Stimulated activated CD8-positive, alpha-beta memory T cell treated with anti-CD3 and anti-CD28 coated beads, Interleukin-15, amount 100 ng/mL, for 48 hours (primary cell): ENCODE results near the gene KCNH8.
A peak's percentile ranks its signal among the peaks of the same experiment; 100 is the strongest.
"Not testable (repeated sequence)": the region's sequence is repeated elsewhere in the genome, so short reads cannot be mapped to it uniquely, and the experiment has no call there.

ENCODE experiments used
- DNase-seq, 2 donors: peaks; one replicate each; pipeline ENCODE4 v3.0.0-alpha.2; 2020; ENCODE audit warnings: low read depth in 2 of 2

The KCNH8 gene

GRCh38 chr3:19147905-19148767, at the start of gene KCNH8:
Gene KCNH8, plus strand, starts transcription at chr3:19148510. Its CDS starts 210 bp downstream, at chr3:19148720.
- DNase-seq, result no peak

- DNase-seq, result not testable (repeated sequence)
Measured at GRCh38 chr3:19102654-19103290, 45.5 kb upstream of the KCNH8 start.

GRCh38 chr3:19103510-19103909, 44.8 kb upstream of the KCNH8 start:
- DNase-seq, result no peak

DNA sequence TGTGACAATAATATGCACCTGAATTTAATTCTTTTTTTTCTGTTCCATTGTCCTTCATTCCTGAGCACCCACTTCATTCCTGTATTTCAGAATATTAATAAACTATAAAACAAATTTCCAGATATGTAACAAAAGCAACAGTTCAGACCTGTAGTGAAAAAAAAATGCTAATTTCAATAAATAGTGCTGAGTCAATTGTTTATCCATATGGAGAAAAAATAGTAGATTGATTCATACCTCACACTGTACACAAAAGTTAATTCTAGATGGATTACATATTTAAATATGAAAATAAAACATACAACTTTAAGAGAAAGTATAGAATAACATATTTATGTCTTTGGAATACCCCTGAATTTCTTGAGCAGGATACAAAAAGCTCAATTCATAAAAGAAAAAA, 43.9 kb upstream of the KCNH8 start:
- DNase-seq, result no peak

- no peak for DNase-seq
Measured at GRCh38 chr3:19105826-19106225, 42.5 kb upstream of the KCNH8 start.

DNA sequence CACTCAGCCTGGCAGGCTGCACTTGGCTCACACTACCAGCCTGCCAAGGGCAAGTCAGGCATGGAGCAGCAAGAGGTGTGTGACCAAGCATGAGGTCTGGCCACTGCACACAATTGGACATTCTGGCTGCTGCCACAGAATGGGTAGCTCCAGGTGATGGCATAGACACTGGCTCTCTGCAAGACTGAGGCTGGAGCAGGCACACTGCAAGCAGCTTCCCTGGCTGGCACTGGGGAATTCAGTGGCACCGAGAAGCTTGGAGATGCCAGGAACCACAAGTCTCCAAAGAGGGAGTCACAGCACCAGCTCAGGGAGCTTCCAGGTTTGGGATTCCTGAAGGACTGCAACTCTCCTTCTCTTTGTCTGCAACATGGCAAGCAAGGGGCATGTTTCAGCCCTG, 42.0 kb upstream of the KCNH8 start:
- no peak for DNase-seq

- no peak for DNase-seq
Measured at GRCh38 chr3:19107719-19108118, 40.6 kb upstream of the KCNH8 start.

DNA sequence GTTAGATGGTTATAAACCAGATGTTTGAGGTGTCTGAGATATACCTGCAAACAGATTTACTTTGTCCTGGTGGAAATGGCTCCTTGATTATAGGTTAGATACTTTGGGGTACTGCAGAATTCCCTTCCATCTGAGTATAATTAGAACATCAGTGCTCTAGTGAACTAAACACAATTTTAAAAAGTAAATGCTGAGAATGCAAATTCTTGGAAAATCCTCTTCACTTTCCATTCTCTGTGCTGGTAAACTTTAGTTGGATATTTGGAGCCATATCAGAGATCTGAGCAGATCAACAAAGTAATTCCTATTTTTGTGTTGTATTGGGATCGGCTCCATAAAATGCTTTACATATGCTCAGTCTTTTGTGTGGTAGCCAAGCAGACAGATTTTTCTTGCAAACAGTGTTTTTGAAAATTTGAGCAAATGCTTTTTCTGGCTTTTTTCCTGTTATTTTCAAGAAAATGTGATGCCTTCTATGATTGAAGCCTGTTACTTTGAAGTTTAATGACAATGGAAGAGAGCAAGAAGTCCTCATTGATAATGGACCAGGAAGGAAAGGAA, 37.9 kb upstream of the KCNH8 start:
- DNase-seq, result no peak

DNA sequence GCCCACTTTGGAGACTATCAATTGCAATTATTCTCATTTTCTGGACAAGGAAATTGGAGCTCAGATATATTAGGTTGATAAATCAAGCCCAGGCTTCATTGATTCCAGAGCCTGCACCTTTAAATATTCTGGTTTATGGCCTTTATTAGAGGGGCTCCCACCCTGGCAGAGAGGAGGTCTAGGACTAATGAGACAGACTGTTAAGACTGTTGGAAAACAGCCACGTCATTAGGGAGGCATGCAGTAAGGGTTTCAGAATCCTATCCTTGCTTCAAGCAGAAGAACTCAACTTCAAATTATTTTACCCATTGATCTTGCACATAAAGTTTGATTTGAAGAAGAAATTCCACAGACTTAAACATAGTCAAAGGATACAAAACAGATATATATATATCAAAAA, 33.8 kb upstream of the KCNH8 start:
- no peak for DNase-seq

- DNase-seq, result no peak
Measured at GRCh38 chr3:19116239-19116638, 32.1 kb upstream of the KCNH8 start.

- DNase-seq, result no peak
Measured at GRCh38 chr3:19124752-19125151, 23.6 kb upstream of the KCNH8 start.

GRCh38 chr3:19139863-19140262, 8.4 kb upstream of the KCNH8 start:
- no peak for DNase-seq

DNA sequence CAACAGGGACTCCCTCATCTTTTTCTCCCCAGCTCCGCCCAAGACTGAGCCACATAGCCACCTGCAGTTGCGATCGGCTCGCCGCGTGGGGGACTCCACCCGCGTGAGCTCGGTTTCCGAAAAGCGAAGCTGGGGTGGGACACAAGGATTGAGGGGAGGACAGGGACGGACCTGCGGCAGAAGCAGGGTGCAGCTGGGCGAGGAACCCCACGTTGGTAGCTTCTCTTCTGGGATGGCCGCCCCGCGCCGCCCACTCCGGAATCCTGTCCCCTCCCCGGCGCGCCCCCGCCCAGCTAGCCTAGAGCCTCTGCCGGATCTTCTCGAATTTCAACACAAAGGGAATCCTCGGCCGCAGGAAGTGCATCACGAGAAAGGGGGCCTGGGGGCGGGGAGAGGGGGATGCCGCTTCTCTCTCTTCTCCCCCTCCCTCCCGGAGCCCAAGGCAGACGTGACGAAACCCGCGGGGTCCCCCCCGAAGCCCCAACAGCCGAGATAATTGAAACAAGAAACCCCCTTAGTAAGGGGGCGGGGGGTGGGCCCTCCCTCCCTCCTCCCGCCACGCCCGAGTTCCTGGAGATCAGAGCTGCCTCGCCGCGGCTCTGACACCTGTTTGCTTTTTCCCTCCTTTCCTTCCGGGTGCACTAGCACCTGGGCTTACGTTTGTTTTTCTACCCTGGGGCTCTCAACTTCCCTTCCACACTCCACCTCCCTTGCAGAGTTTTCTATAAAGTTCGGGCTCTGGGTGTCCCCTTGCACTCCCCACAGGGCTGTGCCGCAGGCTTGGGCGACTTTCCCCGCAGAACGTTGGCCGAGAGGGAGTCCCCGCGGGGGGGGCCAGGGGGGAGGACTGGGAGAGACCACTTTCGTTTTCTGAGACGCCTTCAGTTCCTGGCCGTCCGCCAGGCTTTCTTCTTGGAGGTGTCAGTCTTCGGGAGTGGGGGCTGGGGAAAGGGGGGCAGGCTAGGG, 1.3 kb upstream of the KCNH8 start:
- peak; percentile 33 to 34 for DNase-seq

GRCh38 chr3:19148768-19149091, 420 bp downstream of the KCNH8 start:
- no peak for DNase-seq

DNA sequence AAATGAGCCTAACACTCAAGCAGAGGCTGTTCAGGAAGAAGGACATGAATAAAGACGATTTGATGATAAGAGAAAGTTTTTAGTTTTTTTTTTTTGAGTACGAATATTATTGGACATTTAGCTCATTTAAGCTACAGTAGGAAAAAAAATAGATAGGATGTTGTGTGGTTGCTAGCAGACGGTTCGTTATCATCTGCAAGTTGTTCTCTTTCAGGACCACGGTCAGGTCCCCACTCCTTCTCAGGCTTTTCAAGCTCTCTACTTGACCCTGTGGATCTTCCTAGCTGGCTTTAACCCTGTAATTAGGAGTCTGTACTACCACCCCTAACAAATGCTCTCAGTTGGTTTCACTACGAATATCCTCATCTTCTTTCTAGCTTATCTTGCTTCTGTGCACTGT, 1.1 kb downstream of the KCNH8 start:
- no peak for DNase-seq

GRCh38 chr3:19151171-19151570, 2.9 kb downstream of the KCNH8 start:
- DNase-seq, result no peak

DNA sequence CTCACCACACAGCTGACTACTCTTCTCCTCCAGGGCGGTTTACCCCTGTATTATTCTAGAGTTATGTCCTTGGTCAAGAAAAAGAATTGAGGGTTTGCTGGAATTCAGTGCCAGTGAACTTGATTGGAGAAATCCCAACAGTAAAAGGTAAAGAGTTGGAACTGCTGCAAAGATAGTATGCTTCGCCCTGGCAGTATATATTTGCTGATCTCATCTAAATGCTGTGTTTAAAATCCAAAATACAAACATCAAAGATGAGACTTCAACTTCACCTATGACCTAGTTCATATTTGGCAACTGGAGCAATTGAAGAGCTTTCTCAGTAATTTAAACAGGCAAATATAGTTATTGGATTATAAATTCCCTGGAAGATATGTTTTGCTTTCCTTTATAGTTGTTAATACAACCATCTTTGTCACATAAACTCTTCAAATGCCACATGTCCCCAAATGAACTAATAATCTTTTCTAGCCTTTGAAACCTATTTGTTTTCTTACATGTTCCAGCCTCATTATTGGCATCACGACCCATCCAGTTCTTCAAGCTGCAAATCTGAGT, 6.5 kb downstream of the KCNH8 start:
- DNase-seq, result no peak

DNA sequence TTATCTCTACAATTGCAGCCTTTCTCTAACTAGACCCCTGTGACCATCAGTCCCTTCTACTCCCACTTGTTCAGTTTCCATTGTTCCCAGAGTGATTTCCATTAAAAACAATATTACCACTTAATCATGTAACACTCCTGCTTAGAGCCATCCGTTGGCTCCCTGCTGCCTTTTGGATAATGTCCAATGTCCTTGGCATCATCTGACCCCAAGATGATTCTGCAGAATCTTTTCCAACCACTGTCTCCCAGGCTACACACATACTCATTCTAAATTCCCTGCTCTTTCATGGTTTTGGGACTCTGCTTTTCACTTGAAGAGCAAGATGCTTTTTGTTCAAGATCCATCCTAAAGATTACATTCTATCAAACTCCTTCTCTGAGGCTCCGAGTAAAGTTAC, 7.1 kb downstream of the KCNH8 start:
- no peak for DNase-seq

DNA sequence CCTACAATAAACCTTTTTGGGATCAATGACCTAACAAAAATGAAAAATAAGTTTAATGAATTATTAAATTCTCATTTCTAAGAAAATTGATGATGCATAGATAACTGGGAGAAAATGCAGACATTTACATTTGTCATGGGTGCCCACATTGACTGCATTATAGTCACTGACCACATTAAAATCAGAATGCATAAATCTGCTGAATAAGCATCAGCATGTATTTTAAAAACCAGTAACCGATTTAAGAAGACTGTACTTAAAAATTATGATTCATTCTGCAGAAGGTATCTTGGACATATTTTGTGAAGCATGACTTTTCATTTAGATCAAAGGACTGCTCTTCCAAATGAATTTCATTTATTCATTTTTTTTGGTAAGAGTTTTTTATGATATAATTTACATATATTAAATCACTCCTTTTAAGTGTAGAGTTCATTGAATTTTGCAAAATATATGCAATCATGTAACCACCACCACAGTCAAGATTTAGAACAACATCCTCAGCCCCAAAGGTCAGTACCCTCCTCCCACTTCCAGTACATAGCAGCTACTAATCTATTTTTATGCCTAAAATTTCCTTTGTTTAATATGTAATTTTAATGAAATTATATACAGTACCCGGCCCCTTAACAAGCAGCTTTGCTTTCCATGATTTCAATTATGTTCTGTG, 11.8 kb downstream of the KCNH8 start:
- DNase-seq, result no peak

DNA sequence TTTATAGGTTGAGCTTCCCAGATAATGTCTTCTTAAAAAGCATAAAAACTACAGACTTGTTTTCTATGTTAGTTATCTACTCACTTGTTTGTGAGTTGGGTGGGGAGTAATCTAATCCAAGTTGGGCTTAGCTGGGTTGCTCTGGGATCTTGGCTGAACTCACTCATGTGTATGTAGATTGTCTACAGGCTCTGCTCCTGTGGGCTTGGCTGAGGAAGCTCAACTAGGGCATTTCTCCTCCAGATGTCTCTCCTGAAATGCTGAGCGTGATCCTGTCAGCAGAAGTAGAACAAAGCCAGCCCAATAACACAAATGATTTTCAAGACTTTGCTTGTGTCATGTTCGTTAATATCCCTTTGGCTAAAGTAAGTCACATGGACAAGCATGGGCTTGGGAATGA, 17.3 kb downstream of the KCNH8 start:
- no peak for DNase-seq

- no peak for DNase-seq
Measured at GRCh38 chr3:19171794-19172193, 23.5 kb downstream of the KCNH8 start.
